Panc1 (cell line): ENCODE measurements around the gene SPATA46. TPM values are rescaled to one million over a fixed set of nuclear protein-coding genes. Genes with fewer than 3 reads are reported as not detected.

ENCODE experiments used
- ATAC-seq: fragments of 200-7000 bp; cut with Tn5 transposase; 2 replicates; pipeline ENCODE4 v1.9.1; 2020; ENCODE audit warnings: mild to moderate bottlenecking, moderate library complexity
- BruUV-seq: library from RNA; stranded (reverse); fragments of 400-500 nt; replicated peaks from 2 replicates; lab custom pipeline; 2021; lab: Mats Ljungman, UMichigan
- CTCF ChIA-PET: fragments of 300-600 bp; sonication (Branson Sonifier 250); formaldehyde crosslinking; loops from one replicate; lab custom pipeline; 2022; ENCODE audit warnings: antibody characterized with exemption; lab: Charles Lee
- POLR2A ChIA-PET: fragments of 300-600 bp; sonication (Branson Sonifier 250); formaldehyde crosslinking; loops from one replicate; lab custom pipeline; 2022; ENCODE audit warnings: antibody characterized with exemption; lab: Charles Lee
- DNase-seq: peaks from one replicate; pipeline ENCODE4 v3.0.0-alpha.2; 2010; ENCODE audit warnings: low read depth, low spot score
- H3K27ac ChIP-seq: 2 replicates; pipeline ENCODE4 v1.5.1; 2011; ENCODE audit warnings: mild to moderate bottlenecking, low read length, inconsistent platforms
- H3K27me3 ChIP-seq: fragments of 200-500 bp; sonication (Bioruptor generic); 2 replicates; pipeline ENCODE4 v1.6.0; 2014; ENCODE audit warnings: low read length, inconsistent platforms; ENCODE audit not compliant: control insufficient read depth, insufficient read depth
- H3K36me3 ChIP-seq: fragments of 200-500 bp; sonication (Bioruptor generic); 2 replicates; pipeline ENCODE4 v1.5.1; 2014; ENCODE audit warnings: inconsistent platforms, mild to moderate bottlenecking, low read length, moderate library complexity; ENCODE audit not compliant: control insufficient read depth, insufficient read depth
- H3K4me1 ChIP-seq: 2 replicates; pipeline ENCODE4 v1.5.1; 2011; ENCODE audit warnings: inconsistent platforms, mild to moderate bottlenecking, low read length, moderate library complexity; ENCODE audit not compliant: control insufficient read depth, insufficient read depth
- H3K4me3 ChIP-seq, 2 experiments: 2 replicates each; pipeline ENCODE4 v1.5.1; 2011 to 2012; ENCODE audit warnings: low read depth in 2 of 2, low read length in 2 of 2, mild to moderate bottlenecking in 2 of 2, inconsistent platforms in 1 of 2, moderate library complexity in 1 of 2
- H3K9me3 ChIP-seq: fragments of 200-500 bp; sonication (Bioruptor generic); 2 replicates; pipeline ENCODE4 v1.5.1; 2014; ENCODE audit warnings: low read depth, mild to moderate bottlenecking, inconsistent platforms, low read length, moderate library complexity; ENCODE audit not compliant: control insufficient read depth, insufficient read depth
- POLR2AphosphoS5 ChIP-seq: IDR thresholded peaks from 2 replicates; pipeline ENCODE4 v1.6.1; 2012; ENCODE audit warnings: mild to moderate bottlenecking, low read depth, low read length, moderate library complexity
- SIN3A ChIP-seq: IDR thresholded peaks from 2 replicates; pipeline ENCODE4 v1.6.1; 2012; ENCODE audit warnings: low read depth, mild to moderate bottlenecking, low read length, moderate library complexity, borderline replicate concordance; ENCODE audit not compliant: insufficient read depth
- TCF7L2 ChIP-seq: IDR thresholded peaks from 2 replicates; pipeline ENCODE4 v1.6.1; 2011; ENCODE audit warnings: mild to moderate bottlenecking, low read depth, low read length, inconsistent platforms
- in situ Hi-C: cut with HindIII; loops from 2 replicates; pipeline ENCODE4 v1.10.0; 2016; ENCODE audit warnings: low sequenced_read_pairs, low pct_unique_long_range_greater_than_20kb
- intact Hi-C: fragments of 100-400 bp; cut with micrococcal nuclease; formaldehyde crosslinking; loops from one replicate; pipeline ENCODE4 v1.10.0; 2022; ENCODE audit not compliant: unreplicated experiment
- total RNA-seq: library from RNA; stranded (reverse); gene quantifications from one replicate; pipeline ENCODE4 v1.2.1, GENCODE V29; 2021; ENCODE audit not compliant: unreplicated experiment
- TF ChIP-seq, protein P1 (sequence below), 2 experiments: IDR thresholded peaks; 2 replicates each; pipeline ENCODE4 v1.6.1; 2011 to 2012; ENCODE audit warnings: low read depth in 2 of 2, control low read depth in 1 of 2, low read length in 1 of 2, mild to moderate bottlenecking in 1 of 2, moderate library complexity in 1 of 2; ENCODE audit not compliant: insufficient read depth in 1 of 2
- TF ChIP-seq, protein P2 (sequence below): fragments of 450-650 bp; IDR thresholded peaks from 2 replicates; pipeline ENCODE4 v1.5.1; 2017; ENCODE audit warnings: mild to moderate bottlenecking

Gene SPATA46
- total RNA-seq, 1 experiment from 2014 or later = not detected

DNA sequence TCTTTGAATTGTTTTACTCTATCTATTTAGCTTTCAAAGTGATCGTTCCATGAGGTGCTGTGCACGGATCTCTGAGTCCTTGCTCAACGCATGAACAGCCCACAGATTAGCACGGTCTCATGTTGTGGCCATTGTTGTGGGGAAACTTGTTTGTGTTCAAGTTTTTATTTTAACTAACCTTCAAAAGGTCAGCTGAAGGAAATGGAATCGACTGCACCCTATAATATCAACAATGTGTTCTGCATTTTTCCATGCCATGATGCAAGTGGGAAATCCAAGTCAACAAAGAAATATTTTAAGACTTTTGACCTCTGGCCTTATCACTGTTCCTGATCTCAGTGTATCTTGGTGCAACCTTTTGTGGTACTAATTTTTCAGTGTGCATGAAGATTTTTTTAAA is 29.1 kb upstream of the SPATA46 start:
- no peaks in the 10 kb centered on the region for H3K9me3 ChIP-seq
- H3K4me3 ChIP-seq = no peak overlapping the region
- DNase-seq (no peak), ATAC-seq (no peak)
- ChIA-PET POLR2A (no interaction called here), CTCF (interaction anchor here (0.6 kb wide), 1 partner anchor 38 kb away, joined by 5 read pairs; no protein-coding TSS in a partner anchor)
- TF ChIP-seq TCF7L2 (no peak), POLR2AphosphoS5 (no peak), SIN3A (no peak)
- TF ChIP-seq, protein P1, sequence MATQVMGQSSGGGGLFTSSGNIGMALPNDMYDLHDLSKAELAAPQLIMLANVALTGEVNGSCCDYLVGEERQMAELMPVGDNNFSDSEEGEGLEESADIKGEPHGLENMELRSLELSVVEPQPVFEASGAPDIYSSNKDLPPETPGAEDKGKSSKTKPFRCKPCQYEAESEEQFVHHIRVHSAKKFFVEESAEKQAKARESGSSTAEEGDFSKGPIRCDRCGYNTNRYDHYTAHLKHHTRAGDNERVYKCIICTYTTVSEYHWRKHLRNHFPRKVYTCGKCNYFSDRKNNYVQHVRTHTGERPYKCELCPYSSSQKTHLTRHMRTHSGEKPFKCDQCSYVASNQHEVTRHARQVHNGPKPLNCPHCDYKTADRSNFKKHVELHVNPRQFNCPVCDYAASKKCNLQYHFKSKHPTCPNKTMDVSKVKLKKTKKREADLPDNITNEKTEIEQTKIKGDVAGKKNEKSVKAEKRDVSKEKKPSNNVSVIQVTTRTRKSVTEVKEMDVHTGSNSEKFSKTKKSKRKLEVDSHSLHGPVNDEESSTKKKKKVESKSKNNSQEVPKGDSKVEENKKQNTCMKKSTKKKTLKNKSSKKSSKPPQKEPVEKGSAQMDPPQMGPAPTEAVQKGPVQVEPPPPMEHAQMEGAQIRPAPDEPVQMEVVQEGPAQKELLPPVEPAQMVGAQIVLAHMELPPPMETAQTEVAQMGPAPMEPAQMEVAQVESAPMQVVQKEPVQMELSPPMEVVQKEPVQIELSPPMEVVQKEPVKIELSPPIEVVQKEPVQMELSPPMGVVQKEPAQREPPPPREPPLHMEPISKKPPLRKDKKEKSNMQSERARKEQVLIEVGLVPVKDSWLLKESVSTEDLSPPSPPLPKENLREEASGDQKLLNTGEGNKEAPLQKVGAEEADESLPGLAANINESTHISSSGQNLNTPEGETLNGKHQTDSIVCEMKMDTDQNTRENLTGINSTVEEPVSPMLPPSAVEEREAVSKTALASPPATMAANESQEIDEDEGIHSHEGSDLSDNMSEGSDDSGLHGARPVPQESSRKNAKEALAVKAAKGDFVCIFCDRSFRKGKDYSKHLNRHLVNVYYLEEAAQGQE (IDR thresholded peaks at IDR 0.05; ENCODE audit: insufficient read depth in 1 of 2, low read depth in 2 of 2, low read length in 1 of 2) = no peak
- TF ChIP-seq, protein P2, sequence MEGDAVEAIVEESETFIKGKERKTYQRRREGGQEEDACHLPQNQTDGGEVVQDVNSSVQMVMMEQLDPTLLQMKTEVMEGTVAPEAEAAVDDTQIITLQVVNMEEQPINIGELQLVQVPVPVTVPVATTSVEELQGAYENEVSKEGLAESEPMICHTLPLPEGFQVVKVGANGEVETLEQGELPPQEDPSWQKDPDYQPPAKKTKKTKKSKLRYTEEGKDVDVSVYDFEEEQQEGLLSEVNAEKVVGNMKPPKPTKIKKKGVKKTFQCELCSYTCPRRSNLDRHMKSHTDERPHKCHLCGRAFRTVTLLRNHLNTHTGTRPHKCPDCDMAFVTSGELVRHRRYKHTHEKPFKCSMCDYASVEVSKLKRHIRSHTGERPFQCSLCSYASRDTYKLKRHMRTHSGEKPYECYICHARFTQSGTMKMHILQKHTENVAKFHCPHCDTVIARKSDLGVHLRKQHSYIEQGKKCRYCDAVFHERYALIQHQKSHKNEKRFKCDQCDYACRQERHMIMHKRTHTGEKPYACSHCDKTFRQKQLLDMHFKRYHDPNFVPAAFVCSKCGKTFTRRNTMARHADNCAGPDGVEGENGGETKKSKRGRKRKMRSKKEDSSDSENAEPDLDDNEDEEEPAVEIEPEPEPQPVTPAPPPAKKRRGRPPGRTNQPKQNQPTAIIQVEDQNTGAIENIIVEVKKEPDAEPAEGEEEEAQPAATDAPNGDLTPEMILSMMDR = no peak
- no TSS peak for BruUV-seq
- H3K27me3 ChIP-seq = no peaks in the 10 kb centered on the region
- in situ Hi-C loops = no loop called here
- H3K4me1 ChIP-seq = no peaks in the 10 kb centered on the region
- no peaks in the 10 kb centered on the region for H3K36me3 ChIP-seq
- H3K27ac ChIP-seq = no peak overlapping the region
- intact Hi-C loops = no loop called here

DNA sequence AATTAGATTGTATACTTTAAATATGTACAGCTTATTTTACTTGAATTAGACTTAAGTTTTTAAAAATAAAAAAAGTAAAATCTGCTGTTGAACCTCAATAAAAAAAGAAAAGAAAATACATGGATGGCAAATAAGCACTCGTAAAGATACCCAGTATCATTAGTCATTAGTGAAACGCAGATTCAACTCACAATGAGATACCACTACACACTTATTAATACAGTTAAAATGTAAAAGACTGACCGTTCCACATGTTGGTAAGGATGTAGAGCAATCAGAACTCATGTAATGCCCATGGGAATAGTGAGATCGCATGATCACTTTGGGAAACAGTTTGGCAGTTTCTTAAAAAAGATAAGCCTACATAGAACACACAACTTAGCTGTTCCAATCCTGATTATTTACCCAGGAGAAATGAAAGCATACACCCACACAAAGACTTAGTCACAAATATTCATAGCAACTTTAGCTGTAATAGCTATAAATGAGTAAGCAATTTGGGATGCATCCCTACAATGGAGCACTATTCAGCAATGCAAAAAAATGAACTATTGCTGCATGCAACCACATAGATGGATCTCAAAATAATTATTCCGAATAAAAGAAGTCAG is 28.0 kb upstream of the SPATA46 start:
- in situ Hi-C loops (no loop called here), intact Hi-C loops (no loop called here)
- Histone ChIP-seq H3K4me3 (no peak overlapping the region), H3K27me3 (no peaks in the 10 kb centered on the region), H3K9me3 (no peaks in the 10 kb centered on the region), H3K27ac (no peak overlapping the region), H3K36me3 (no peaks in the 10 kb centered on the region), H3K4me1 (no peaks in the 10 kb centered on the region)
- no TSS peak for BruUV-seq
- ChIA-PET POLR2A (no interaction called here), CTCF (no interaction called here)
- DNase-seq (no peak), ATAC-seq (peak; percentile 34; the same call in 1 of the 2 replicates)
- TF ChIP-seq, protein P1 (IDR thresholded peaks at IDR 0.05; ENCODE audit: insufficient read depth in 1 of 2, low read depth in 2 of 2, low read length in 1 of 2) = no peak
- TF ChIP-seq SIN3A (no peak), POLR2AphosphoS5 (no peak), TCF7L2 (no peak)
- TF ChIP-seq, protein P2 = no peak
